HCT116 (cell line): ENCODE data around the gene CEP112.

Source experiments
- CTCF ChIP-seq, 3 experiments: fragments of 200-600 bp in 1 of 3; sonication (generic) in 1 of 3; IDR thresholded peaks in 2 of 3; conservative IDR thresholded peaks in 1 of 3; 2 replicates each; pipeline ENCODE4 v1.5.1; 2012 to 2017; ENCODE audit warnings: low read depth in 2 of 3, low read length in 2 of 3, antibody characterized with exemption in 1 of 3, borderline replicate concordance in 1 of 3, control low read depth in 1 of 3, mild to moderate bottlenecking in 1 of 3, mixed read lengths in 1 of 3, mixed run types in 1 of 3, moderate library complexity in 1 of 3; ENCODE audit not compliant: insufficient read depth in 1 of 3
- MAX ChIP-seq: IDR thresholded peaks from 2 replicates; pipeline ENCODE4 v1.6.1; 2012

GRCh38 chr17:66177048-66177447 is 14.9 kb downstream of the CEP112 start:
- TF ChIP-seq MAX (no peak), CTCF (IDR thresholded peaks at IDR 0.05 in 2 of 3, conservative IDR thresholded peaks at IDR 0.05 in 1 of 3; ENCODE audit: borderline replicate concordance in 1 of 3, insufficient read depth in 1 of 3, low read depth in 2 of 3, low read length in 2 of 3) (no peak)
